PC-3 (cell line): Measurements from ENCODE around the gene HYAL4. TPM values are rescaled to one million over a fixed set of nuclear protein-coding genes. Genes with fewer than 3 reads are reported as not detected.

ENCODE experiments used
- ATAC-seq: fragments of 200-7000 bp; cut with Tn5 transposase; 2 replicates; pipeline ENCODE4 v1.9.1; 2020; ENCODE audit warnings: mild to moderate bottlenecking, moderate library complexity
- BruUV-seq: library from RNA; stranded (reverse); fragments of 400-500 nt; replicated peaks from 2 replicates; lab custom pipeline; 2021; lab: Mats Ljungman, UMichigan
- CTCF ChIA-PET: fragments of 300-600 bp; sonication (Branson Sonifier 250); formaldehyde crosslinking; loops from one replicate; lab custom pipeline; 2022; ENCODE audit warnings: antibody characterized with exemption; lab: Charles Lee
- POLR2A ChIA-PET: fragments of 300-600 bp; sonication (Branson Sonifier 250); formaldehyde crosslinking; loops from one replicate; lab custom pipeline; 2022; ENCODE audit warnings: antibody characterized with exemption; ENCODE audit not compliant: unreplicated experiment; lab: Charles Lee
- DNase-seq: peaks from one replicate; pipeline ENCODE4 v3.0.0-alpha.2; 2015
- H2AFZ ChIP-seq: fragments of 300-600 bp; sonication (generic); 2 replicates; pipeline ENCODE4 v1.6.0; 2016; ENCODE audit warnings: antibody characterized with exemption, low read length
- H3F3A ChIP-seq: fragments of 300-600 bp; sonication (generic); one replicate; pipeline ENCODE4 v1.6.0; 2017; ENCODE audit warnings: antibody characterized with exemption, low read length, control low read depth, mild to moderate bottlenecking; ENCODE audit not compliant: unreplicated experiment
- H3K27ac ChIP-seq: fragments of 300-600 bp; sonication (generic); 2 replicates; pipeline ENCODE4 v1.5.1; 2016; ENCODE audit warnings: mild to moderate bottlenecking, low read length
- H3K27me3 ChIP-seq: fragments of 300-600 bp; sonication (generic); 2 replicates; pipeline ENCODE4 v1.6.1; 2016; ENCODE audit warnings: low read length, mixed read lengths
- H3K36me3 ChIP-seq: fragments of 300-600 bp; sonication (generic); 2 replicates; pipeline ENCODE4 v1.6.1; 2016; ENCODE audit warnings: low read depth, mixed run types, low read length, mixed read lengths
- H3K4me1 ChIP-seq: fragments of 300-600 bp; sonication (generic); 2 replicates; pipeline ENCODE4 v1.5.1; 2016; ENCODE audit warnings: low read length; ENCODE audit not compliant: insufficient read depth
- H3K4me2 ChIP-seq: fragments of 300-600 bp; sonication (generic); 2 replicates; pipeline ENCODE4 v1.6.0; 2016; ENCODE audit warnings: low read length
- H3K4me3 ChIP-seq: fragments of 300-600 bp; sonication (generic); 2 replicates; pipeline ENCODE4 v1.5.1; 2016; ENCODE audit warnings: mild to moderate bottlenecking, low read length, mixed read lengths
- H3K79me2 ChIP-seq: fragments of 300-600 bp; sonication (generic); 2 replicates; pipeline ENCODE4 v1.6.1; 2017; ENCODE audit warnings: low read length, mixed read lengths
- H3K9ac ChIP-seq: fragments of 300-600 bp; sonication (generic); 2 replicates; pipeline ENCODE4 v1.6.0; 2016; ENCODE audit warnings: mild to moderate bottlenecking, low read length
- H3K9me2 ChIP-seq: fragments of 300-600 bp; sonication (generic); replicated peaks from 2 replicates; pipeline ENCODE4 v1.6.1; 2016; ENCODE audit warnings: mixed run types, low read length, mixed read lengths
- H3K9me3 ChIP-seq: fragments of 300-600 bp; sonication (generic); 2 replicates; pipeline ENCODE4 v1.6.1; 2016; ENCODE audit warnings: low read length, mixed read lengths
- H4K20me1 ChIP-seq: fragments of 300-600 bp; sonication (generic); 2 replicates; pipeline ENCODE4 v1.6.1; 2016; ENCODE audit warnings: low read length, mixed read lengths
- CTCF ChIP-seq: fragments of 300-600 bp; sonication (generic); conservative IDR thresholded peaks from 2 replicates; pipeline ENCODE4 v1.5.1; 2017; ENCODE audit warnings: antibody characterized with exemption, low read depth, mild to moderate bottlenecking, low read length
- EZH2 ChIP-seq: fragments of 300-600 bp; sonication (generic); IDR thresholded peaks from one replicate; pipeline ENCODE4 v1.6.1; 2017; ENCODE audit warnings: antibody characterized with exemption, mild to moderate bottlenecking, low read length; ENCODE audit not compliant: unreplicated experiment
- EZH2phosphoT487 ChIP-seq: fragments of 300-600 bp; sonication (generic); IDR thresholded peaks from 2 replicates; pipeline ENCODE4 v1.6.1; 2018; ENCODE audit warnings: mild to moderate bottlenecking, antibody characterized with exemption, low read length, borderline replicate concordance
- intact Hi-C: fragments of 100-400 bp; cut with micrococcal nuclease; formaldehyde crosslinking; loops from 2 replicates; pipeline ENCODE4 v1.9.0; 2023
- total RNA-seq: library from RNA; depleted of rRNA; stranded (reverse); fragments of >200 nt; gene quantifications from 2 replicates; pipeline ENCODE4 v1.2.3, GENCODE V29; 2014

HYAL4 gene
- total RNA-seq, 1 experiment from 2014 or later = 0.26 TPM

- no peak for DNase-seq
- no peaks in the 10 kb centered on the region for H3F3A ChIP-seq
- H3K4me3 ChIP-seq = no peak overlapping the region
- H3K27ac ChIP-seq = no peak overlapping the region
- no peak overlapping the region for H3K4me2 ChIP-seq
- peak overlapping the region; percentile 25; the same call in 1 of the 2 replicates for H2AFZ ChIP-seq
- no peaks in the 10 kb centered on the region for H3K9me2 ChIP-seq
- intact Hi-C loops = loop anchor here (2.0 kb wide), 1 partner anchor 181 kb away; no protein-coding TSS in a partner anchor
- no peak for TF ChIP-seq CTCF
- no peak for TF ChIP-seq EZH2
- TF ChIP-seq EZH2phosphoT487 = no peak
- no peak for ATAC-seq
- H4K20me1 ChIP-seq = no peaks in the 10 kb centered on the region
- no peaks in the 10 kb centered on the region for H3K36me3 ChIP-seq
- no TSS peak for BruUV-seq
- no peaks in the 10 kb centered on the region for H3K27me3 ChIP-seq
- H3K79me2 ChIP-seq = no peaks in the 10 kb centered on the region
- H3K9me3 ChIP-seq = no peaks in the 10 kb centered on the region
- POLR2A ChIA-PET = no interaction called here
- peaks cover 7% of the 10 kb centered on the region for H3K4me1 ChIP-seq
- no peak overlapping the region for H3K9ac ChIP-seq
- CTCF ChIA-PET = no interaction called here
Observed at GRCh38 chr7:123864012-123864411, 19.0 kb downstream of the HYAL4 start.

DNA sequence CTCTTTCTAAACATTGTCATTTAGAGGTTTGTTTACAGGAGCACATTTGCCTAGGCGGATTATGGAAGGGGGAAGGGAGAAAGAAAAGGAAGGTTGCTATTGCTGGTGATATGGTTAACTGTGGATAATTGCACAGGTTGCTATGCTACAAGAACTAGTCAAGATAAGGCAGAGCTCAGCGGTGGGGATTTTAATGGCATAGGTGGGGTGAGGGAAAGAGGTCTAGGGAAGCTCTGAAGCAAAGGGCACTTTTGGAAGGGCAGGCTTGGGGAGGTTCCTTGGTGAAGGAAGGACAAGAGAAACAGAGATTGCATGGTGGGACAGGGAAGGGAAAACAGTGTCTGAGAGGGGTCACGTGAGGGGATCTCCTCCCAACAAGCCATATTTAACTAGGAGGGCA lies 19.5 kb downstream of the HYAL4 start:
- H3K36me3 ChIP-seq = no peaks in the 10 kb centered on the region
- H3K9ac ChIP-seq = no peak overlapping the region
- H3K4me1 ChIP-seq = peaks cover 7% of the 10 kb centered on the region
- CTCF ChIA-PET = interaction anchor here (1.3 kb wide), 1 partner anchor 93 kb away, joined by 7 read pairs; no protein-coding TSS in a partner anchor
- TF ChIP-seq CTCF (no peak), EZH2 (no peak), EZH2phosphoT487 (no peak)
- H3K4me3 ChIP-seq = no peak overlapping the region
- H4K20me1 ChIP-seq = no peaks in the 10 kb centered on the region
- H3K27me3 ChIP-seq = no peaks in the 10 kb centered on the region
- no peak overlapping the region for H3K27ac ChIP-seq
- no peak overlapping the region; the same call in 1 of the 2 replicates for H2AFZ ChIP-seq
- intact Hi-C loops = loop anchor here (2.0 kb wide), 1 partner anchor 182 kb away; no protein-coding TSS in a partner anchor
- no peaks in the 10 kb centered on the region for H3K9me2 ChIP-seq
- no peak for ATAC-seq
- DNase-seq = no peak
- H3K9me3 ChIP-seq = no peaks in the 10 kb centered on the region
- no peaks in the 10 kb centered on the region for H3K79me2 ChIP-seq
- no peaks in the 10 kb centered on the region for H3F3A ChIP-seq
- POLR2A ChIA-PET = interaction anchor here (0.6 kb wide), 1 partner anchor 82 kb away, joined by 6 read pairs; no protein-coding TSS in a partner anchor
- no peak overlapping the region for H3K4me2 ChIP-seq
- BruUV-seq = no TSS peak

GRCh38 chr7:123864966-123865365 lies 20.0 kb downstream of the HYAL4 start:
- Histone ChIP-seq H3K9me2 (no peaks in the 10 kb centered on the region), H3K27ac (no peak overlapping the region), H3F3A (no peaks in the 10 kb centered on the region), H3K9ac (no peak overlapping the region), H4K20me1 (no peaks in the 10 kb centered on the region), H2AFZ (no peak overlapping the region), H3K4me3 (no peak overlapping the region), H3K9me3 (no peaks in the 10 kb centered on the region), H3K27me3 (no peaks in the 10 kb centered on the region), H3K4me2 (no peak overlapping the region), H3K4me1 (peaks cover 7% of the 10 kb centered on the region), H3K36me3 (no peaks in the 10 kb centered on the region), H3K79me2 (no peaks in the 10 kb centered on the region)
- no peak for TF ChIP-seq CTCF
- no peak for TF ChIP-seq EZH2
- no peak for TF ChIP-seq EZH2phosphoT487
- intact Hi-C loops = loop anchor here (1.0 to 2.0 kb wide), 4 partner anchors 67 to 230 kb away; no protein-coding TSS in a partner anchor
- BruUV-seq = no TSS peak
- ATAC-seq (no peak), DNase-seq (no peak)
- ChIA-PET POLR2A (interaction anchor here (0.6 to 0.7 kb wide), 2 partner anchors 36 to 83 kb away, joined by 5 to 6 read pairs; no protein-coding TSS in a partner anchor), CTCF (interaction anchor here (0.6 to 1.3 kb wide), 3 partner anchors 67 to 219 kb away, joined by 3 to 13 read pairs (median 7); no protein-coding TSS in a partner anchor)
